Islet precursor cell (in vitro differentiated cells): ENCODE measurements around the gene TMEM198.

Experiments
- DNase-seq: peaks from one replicate; pipeline ENCODE4 v3.0.0-alpha.2; 2018

The TMEM198 gene

DNA sequence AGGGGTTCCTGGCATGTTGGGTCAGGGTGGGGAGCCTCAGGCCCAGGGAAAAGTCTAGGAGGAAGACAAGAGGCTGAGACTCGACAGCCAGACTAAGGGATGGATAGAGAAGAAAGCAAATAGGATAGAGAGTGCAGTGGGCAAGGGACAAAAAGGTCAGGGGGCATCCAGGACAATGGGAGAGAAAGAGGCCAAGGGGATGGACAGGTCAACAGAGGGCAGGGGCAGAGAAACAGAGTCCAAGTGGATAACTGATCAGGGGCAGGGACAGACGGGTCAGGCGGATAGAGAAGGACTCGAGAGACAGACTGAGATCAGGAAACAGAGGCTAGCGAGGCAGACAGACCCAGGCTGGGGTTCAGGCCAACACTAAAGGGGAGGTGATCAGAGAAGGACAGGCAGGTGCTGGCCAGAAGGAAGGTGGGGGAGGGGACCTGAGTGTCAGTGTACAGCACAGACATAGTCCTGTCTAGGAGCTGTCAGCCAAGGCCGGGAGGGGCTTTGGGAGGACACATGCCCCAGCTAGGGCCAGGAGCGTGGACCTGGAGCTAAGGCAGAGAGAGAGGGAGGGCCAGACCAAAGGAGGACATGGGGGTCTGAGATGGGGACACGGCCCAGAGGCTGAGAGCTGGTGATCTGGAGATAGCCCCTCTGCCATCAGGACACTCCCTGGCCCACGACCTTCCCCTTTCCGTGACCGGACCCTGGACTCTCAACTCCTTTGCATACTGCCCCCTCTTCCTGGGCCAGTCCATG lies 17.3 kb upstream of the TMEM198 start:
- DNase-seq: no peak

DNA sequence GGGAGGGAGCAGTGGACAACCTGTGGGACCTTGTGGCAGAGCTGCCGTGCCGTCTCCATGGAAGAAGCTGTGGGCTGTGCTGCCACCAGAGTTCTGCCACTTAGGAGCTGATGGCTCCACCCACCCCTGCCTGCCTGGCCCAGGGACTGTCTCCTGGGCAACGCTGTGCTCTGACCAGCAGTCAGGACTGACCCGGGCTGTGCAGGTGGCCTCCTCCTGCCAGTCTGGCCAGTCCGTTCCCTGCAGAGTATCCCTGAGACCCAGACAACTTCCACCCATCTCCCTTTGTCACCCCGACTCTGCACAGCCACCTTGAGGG lies 16.8 kb upstream of the TMEM198 start:
- no peak for DNase-seq

DNA sequence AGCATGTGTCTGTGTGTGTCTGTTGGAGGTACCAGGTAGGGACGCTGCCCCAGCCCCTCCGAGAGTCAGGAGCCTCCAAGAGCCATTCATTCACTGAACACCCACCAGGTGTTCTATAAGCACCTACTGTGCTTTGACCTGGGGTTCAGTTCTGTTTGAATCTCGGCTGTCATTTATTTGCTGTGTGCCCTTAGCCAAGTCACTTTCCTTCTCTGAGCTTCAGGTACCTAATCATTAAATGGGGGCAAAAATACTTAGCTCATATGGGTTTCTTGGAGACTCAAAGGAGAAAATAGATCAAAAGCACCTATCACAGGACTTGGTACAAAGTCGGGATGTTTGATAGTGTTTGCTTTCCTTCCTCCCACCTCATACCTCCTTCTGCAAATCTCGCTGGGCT lies 16.4 kb upstream of the TMEM198 start:
- no peak for DNase-seq

DNA sequence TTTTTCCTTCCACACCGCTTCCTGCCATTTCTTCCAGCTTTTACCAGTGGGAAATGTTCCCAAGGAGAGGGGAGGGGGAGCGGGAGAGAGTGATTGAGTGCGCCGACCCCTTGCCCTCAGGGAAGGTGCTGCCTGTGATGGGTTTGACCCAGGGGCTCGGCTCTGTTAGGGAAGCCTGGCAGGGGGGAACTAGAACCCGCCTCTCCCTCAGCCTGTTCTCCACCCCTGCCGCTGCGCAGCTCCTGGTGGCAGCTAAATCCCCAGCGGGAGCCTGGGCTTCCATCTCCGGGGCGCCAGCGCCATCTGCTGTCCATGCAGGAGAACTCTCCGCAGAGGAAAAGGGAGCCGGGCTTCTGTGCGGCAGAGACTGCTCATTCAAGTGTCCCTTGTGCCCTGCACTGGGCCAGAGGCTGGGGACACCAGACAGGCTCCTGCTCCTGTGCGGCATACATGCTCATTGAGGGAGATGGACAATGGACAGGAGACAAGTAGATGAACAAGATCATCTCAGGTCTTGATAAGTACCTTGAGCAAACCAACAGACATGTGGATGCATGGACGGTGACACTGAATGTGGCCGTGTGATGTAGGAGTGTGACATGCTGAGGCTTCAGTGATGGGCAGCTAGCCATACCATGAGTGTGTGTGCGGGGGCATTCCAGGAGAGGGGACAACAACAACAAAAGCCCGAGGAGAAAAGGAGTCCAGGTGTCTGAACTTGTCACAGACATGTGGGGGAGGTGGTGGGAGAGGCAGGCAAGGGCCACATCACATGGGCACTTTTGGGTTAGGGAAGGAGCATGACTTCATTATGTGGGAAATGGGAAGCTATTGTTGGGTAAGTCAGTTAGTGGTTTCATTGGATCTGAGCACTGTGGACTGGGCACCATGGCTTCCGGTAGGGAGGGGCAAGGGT lies 13.5 kb upstream of the TMEM198 start:
- DNase-seq: peak; percentile 95

DNA sequence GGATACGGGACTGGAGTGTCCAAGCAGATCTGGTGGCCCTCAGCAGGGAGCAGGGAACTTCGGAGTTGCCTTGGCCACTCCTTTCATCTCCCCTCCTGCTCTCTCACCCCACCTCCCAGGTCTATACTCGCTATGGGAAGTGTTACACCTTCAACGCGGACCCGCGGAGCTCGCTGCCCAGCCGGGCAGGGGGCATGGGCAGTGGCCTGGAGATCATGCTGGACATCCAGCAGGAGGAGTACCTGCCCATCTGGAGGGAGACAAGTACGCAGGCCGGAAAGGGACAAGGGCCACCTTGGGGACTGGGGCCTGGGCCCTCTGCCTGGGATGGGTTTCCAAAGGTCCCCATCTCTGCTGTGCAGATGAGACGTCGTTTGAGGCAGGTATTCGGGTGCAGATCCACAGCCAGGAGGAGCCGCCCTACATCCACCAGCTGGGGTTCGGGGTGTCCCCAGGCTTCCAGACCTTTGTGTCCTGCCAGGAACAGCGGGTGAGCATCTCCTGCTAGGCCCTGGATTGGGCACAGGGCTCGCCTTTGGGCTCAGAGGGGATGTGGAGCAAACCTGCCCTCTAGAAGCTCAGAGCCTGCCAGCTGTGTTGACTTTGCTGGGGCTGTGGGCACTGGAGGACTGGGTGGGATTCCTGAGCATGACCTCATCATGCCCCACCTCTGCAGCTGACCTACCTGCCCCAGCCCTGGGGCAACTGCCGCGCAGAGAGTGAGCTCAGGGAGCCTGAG lies 12.0 kb upstream of the TMEM198 start:
- DNase-seq: peak; percentile 79

DNA sequence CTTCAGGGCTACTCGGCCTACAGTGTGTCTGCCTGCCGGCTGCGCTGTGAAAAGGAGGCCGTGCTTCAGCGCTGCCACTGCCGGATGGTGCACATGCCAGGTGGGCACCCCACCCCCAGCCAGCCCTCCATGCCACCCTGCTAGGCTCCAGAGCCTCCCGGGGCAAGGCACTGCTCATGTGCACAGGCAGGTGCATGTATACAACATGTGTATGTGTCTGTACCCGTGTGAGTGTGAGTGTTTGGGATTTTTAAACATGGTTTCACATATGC lies 11.5 kb upstream of the TMEM198 start:
- DNase-seq: no peak

DNA sequence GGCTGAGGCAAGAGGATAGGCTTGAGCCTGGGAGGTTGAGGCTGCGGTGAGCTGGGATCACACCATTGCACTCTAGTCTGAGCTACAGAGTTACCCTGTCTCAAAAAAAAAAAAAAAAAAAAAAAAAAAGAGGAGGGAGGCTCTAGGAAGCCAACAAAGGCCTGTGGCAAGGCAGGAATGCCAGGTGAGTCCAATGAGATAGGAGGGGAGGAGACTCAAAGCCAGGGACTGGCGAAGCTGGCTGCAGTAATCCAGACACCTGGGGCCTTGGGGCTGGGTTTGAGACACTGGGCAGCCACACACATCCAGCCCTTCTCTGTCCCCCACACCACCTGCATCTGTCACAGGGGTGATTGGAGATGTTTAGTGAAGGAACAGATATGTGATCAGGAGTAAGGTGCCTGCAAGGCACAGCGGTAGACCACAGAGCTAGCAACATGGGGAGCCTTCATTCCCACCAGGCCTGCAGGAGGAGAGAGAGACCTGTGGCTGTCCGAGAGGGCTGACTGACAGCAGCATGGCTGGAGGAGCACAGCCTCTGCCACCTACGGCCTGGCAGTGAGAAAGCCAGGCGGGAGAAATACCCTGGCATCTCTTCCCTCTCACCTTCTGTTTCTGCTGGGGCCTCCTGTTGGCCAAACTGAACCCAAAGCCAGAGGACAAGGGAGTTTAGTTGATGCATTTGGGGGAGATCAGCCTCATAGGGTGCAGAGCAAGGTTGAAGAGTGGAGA lies 9.7 kb upstream of the TMEM198 start:
- peak; percentile 70 for DNase-seq

DNA sequence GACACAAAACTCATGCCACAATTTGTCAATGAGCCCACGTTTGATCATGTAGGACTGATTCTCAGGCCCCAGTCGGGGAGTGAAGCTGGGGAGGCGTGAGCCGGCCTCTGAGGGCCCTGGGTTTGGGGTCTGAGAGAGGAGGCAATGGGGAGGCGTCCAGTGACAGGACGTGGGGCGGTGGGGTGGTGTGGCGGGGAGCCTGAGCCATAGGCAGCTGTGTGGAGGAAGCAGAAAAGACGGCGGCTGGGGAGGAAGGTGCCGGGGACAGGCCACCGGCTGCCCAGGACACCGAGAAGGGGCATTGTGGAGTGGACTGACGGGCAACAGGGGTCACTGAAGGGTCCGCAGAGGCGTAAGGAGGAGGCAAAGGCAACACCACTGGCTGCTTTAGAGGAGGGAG lies 7.4 kb upstream of the TMEM198 start:
- DNase-seq: no peak

DNA sequence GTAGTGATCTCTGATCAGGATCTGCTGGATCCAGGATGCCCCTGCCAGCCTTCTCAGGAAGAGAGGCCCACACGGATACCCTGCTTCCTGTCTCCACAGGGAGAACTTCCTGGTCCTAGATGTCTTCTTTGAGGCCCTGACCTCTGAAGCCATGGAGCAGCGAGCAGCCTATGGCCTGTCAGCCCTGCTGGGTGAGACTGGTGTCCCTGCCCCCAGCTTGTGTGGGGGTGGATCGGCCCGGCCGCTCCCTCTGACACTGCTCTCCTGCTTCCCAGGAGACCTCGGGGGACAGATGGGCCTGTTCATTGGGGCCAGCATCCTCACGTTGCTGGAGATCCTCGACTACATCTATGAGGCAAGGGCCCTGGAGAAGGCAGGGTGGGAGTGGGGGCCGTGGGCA lies 6.9 kb upstream of the TMEM198 start:
- DNase-seq: no peak

DNA sequence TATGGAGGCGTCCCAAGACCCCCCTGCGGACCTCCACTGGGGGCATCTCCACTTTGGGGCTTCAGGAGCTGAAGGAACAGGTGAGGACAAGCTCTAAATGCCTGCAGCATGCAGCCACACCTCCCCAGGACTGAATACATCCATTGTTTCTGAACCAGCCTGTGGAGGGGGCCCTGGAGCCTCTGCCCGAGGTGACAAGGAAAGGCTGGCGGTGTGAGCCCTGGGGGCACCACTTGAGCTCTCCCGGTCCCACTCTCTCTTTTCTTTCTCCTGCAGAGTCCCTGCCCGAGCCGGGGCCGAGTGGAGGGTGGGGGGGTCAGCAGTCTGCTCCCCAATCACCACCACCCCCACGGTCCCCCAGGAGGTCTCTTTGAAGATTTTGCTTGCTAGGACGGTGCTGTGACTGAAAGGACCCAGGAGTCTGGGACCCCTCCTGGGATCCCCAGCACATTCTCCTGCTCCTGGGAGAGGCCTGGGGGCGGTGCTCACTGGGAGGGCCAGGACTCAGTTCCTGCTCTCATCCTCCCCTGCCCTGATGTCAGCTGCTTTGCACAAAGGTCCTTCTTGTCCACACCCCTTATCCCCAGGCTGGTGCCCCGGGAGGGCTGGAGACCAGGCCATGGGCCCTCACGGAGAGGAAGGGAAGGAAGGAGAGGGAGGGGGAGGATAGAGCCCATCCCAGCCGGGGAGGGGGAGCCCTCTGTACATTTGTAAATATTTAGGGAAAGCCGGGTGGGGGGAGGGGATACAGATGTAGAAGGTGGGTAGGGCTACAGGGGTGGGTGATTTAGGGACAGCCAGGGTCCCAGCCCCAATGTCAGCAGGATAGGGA lies 6.0 kb upstream of the TMEM198 start:
- DNase-seq: peak; percentile 84

DNA sequence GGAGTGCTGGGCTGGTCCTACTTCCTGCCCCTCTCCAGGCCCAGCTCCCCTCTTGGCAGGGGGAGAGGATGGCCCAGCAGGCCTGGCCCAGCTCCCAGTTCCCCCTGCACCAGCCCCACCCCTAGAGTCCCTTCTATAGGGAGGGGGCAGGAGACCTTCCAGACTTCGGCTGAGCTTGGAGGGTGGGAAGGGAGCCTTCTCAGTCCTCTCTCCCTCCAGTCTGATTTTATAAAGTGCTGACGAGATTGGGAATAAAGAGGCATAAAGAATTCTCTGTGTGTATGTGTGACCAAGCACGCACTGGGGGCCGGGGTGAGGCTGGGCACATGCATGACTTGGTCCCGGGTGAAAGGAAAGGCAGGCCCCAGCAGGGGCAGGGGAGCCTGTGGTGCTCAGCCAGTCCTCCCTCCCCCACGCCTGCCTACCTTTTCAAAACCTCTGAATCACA lies 5.3 kb upstream of the TMEM198 start:
- DNase-seq: no peak

DNA sequence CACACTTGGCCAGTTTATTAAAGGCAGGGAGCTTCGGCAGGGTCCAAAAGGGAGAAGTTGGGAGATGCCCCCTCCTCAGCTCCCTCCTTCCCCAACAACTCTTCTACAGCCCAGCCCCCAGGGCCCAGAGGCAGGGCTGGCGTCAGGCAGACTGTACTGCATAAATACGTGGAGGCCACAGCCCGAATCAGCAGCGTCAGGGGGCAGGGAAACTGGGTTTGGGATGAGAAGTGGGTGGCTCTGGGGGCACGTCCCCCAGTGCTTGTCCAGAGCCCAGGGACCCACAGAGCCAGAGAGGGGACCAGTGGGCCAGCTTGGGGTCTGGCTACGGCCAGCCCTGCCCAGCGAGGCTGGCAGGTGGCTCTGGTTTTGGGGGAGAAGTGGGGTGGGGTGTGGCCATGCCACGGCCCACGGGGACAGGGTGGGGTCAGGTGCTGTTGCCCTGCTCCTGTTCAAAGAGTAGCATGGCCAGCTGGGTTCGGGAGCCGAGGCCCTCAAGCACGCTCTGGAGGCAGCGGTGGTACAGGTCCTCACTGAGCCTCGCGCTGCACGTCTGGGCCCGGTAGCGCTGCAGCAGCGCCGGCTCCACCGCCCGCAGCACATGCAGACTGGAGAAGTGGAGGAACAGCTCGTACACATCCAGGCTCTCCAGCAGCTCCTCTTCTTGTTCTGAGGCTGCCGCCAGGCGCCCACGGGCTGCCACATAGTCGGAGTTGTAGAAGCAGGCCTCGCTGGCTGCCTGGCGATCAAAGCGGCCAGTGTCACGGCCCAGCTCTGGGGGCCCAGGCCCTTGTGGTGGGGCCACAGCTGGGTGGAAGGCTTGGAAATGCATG lies 4.7 kb upstream of the TMEM198 start:
- no peak for DNase-seq

DNA sequence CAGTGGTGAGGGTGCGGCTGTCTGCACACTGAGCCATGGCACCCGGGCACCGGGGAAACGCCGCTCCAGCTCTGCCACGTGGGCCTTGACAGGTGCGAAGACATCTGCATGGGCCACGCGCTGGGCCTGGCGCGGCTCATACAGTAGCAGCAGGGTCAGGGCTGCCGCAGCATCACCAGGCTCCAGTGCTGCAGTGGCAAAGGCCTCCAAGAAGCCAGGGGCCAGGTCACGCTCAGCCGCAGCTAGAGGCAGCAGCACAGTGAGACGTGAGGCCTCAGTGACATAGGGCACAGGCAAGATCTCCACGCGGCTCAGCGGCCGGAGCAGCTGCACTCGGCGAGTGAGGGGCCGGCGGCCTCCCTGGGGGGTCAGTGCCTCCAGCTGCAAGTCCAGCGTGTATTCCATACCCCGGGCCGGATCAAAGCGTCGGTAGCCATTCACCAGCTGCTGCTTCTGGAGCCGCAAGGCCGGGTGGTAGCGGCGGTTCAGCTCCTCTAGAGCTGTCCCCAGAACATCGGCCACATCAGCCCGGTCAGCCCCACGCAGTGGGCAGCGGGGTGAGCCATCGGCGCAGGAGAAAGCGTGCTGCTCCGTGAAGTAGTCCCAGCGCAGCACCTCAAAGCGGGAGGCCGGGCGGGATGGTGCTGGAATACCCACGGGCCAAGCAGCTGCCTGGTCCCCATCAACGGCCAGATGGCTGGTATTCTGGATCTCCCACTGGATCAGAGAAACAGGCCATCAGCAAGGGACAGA lies 3.7 kb upstream of the TMEM198 start:
- no peak for DNase-seq

DNA sequence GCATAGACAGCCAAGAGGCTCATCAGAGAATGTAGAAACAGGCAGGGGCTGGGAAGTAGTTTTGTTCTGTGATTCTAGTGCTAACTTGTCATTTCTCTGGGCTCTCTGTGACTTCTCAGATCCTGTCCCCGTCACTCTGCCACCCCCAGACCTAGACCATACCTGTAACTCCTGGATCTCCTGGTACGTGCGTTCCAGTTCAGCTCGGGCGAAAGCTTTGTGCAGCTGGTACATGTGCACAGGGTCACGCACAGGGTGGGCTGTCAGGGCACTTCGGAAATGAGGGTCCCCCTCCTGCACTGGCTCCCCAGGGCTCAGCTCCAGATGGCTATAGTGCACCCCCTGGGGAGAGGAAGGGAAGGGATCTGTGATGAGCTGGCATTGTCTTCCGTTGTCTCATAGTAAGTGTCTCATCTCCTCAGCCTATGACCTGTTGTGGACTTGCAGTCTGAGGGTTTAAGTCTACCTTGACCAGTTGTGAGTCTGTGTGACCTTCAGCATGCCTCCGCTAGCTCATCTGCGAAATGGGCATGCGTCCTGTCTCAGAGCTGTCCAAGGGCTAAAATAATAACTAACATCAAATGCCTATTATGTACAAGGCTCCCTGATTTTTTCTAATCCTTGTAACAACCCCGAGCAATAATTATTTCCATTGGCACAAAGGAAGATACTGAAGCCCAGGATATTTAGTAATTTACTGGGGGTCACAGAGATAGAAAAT lies 2.9 kb upstream of the TMEM198 start:
- DNase-seq: no peak

DNA sequence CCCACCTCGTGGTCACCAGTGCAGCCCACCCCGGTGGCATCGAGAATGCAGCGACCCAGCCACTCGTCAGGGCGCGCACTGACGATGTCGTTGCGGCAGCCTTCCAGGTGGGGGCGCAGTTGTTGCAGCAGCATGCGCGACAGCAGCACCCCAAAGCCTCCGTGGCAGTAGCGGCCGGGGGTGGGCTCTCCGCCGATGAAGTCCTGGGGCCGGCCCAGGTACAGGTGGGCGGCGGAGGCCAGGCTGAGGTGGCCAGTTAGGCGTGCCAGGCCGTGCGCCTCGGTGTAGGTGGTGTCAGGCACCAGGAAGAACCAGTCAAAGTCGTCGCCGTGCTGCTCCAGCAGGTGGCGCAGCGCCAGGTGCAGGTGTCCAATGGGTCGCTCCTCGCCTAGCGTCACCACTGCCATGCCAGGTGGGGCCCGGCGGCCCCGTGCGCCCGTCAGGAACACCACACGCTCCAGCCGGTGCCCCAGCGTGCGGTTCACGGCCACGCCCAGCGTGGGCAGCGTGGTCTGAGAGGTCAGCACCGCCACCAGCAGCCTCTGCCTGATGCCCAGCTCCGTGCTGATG lies 2.1 kb upstream of the TMEM198 start:
- peak; percentile 94 for DNase-seq

DNA sequence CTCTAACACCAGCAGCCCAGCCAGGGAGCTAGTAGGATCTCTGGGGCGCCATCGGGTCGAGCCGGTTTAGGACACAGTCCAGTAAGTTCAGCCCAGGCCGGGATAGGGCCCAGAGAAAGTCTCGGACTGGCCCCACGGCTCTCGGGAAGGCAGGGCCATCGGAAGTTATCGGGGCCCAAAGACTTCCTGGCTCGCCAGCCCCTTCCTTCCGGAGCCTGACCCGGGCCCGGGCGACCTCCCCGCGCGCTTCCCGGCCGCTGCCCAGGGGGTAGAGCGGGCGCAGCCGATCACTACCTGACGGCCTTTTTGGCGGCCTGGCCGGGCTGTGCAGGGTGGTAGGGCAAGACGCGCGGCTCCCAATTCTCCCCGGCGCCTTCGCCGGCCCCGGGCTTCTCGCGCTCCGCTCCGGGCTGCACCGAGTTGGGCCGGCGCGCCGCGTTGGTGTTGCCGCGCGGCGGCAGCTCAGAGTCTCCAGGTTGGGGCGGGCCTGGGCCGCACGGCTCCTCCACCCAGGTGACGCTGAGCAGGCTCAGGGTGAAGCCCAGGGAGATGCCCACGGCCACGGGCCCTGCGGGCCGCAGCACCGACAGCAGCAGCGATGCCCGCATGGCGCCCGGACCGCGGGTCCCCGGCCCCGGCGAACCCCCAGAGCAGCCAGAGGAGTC lies 765 bp upstream of the TMEM198 start:
- DNase-seq: peak; percentile 81

DNA sequence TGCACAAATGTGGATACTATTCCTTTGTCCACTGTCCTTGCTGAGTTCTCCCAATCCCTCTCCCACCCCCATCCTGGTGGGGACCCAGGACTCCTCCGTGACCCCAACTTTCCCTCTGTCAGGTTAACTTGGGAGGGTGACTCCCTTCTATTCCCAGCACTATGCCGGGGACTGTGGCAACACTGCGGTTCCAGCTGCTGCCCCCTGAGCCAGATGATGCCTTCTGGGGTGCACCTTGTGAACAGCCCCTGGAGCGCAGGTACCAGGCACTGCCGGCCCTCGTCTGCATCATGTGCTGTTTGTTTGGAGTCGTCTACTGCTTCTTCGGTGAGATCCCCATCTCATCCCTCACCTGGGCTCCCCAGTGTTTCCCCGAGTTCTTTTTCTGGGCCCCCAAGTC lies 739 bp downstream of the TMEM198 start:
- DNase-seq: no peak

DNA sequence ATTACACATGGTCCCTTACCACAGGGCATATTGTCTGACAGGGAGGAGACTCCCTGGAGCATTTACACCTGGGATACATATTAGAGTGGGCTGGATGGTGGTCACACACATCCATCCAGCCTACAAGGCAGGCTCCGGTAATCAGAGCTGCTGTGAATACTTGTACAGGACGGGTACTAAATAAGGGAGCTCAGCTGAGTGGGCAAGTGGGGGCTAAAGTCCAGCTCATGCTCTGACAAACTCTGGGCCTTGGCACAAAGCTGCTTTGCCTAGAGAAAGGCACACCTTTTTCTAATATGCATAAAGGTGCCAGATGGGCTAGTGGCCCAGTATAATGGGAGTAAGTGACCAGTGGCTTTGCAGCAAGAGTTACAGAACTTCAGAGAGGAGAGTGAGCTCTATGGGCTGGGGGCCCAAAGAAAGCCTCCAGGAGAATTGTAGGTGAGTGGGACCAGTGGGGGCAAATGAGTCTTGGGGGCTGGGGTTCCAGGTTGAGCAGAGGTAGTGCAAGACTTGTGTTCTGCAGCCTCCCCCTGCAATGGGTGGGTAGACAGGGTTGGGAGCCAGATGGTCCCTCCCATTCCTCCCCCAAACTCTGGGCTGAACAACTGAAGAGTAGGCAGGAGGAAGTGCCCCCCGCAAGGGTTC lies 1.6 kb downstream of the TMEM198 start:
- no peak for DNase-seq
